HG03103 (cell line): ENCODE data around the gene TSHZ2.
"Not testable (repeated sequence)": the region's sequence is repeated elsewhere in the genome, so short reads cannot be mapped to it uniquely, and the experiment has no call there.

Experiments
- ATAC-seq: cut with Tn5 transposase; IDR thresholded peaks from one replicate; pipeline ENCODE4 v1.9.1; 2021; ENCODE audit warnings: low read depth; ENCODE audit not compliant: unreplicated experiment

The TSHZ2 gene

GRCh38 chr20:52958211-52958610 is 13.9 kb upstream of the TSHZ2 start:
- no peak for ATAC-seq

GRCh38 chr20:52959125-52959524 is 13.0 kb upstream of the TSHZ2 start:
- no peak for ATAC-seq

- no peak for ATAC-seq
Observed at GRCh38 chr20:52962183-52962582, 10.0 kb upstream of the TSHZ2 start.

GRCh38 chr20:52963131-52963530 is 9.0 kb upstream of the TSHZ2 start:
- no peak for ATAC-seq

GRCh38 chr20:52964131-52964530 is 8.0 kb upstream of the TSHZ2 start:
- ATAC-seq: no peak

- ATAC-seq: no peak
Observed at GRCh38 chr20:52965380-52965779, 6.8 kb upstream of the TSHZ2 start.

GRCh38 chr20:52965819-52966218 is 6.3 kb upstream of the TSHZ2 start:
- ATAC-seq: no peak

- ATAC-seq: not testable (repeated sequence)
Observed at GRCh38 chr20:52966543-52966942, 5.6 kb upstream of the TSHZ2 start.

- ATAC-seq: no peak
Observed at GRCh38 chr20:52971498-52972189, 514 bp upstream of the TSHZ2 start.

GRCh38 chr20:52972965-52973819 is 1.0 kb downstream of the TSHZ2 start:
- ATAC-seq: no peak

- no peak for ATAC-seq
Observed at GRCh38 chr20:52974179-52974594, 2.0 kb downstream of the TSHZ2 start.

- ATAC-seq: no peak
Observed at GRCh38 chr20:52975029-52975732, 3.0 kb downstream of the TSHZ2 start.

- no peak for ATAC-seq
Observed at GRCh38 chr20:52975803-52976531, 3.8 kb downstream of the TSHZ2 start.

GRCh38 chr20:52978851-52979250 is 6.7 kb downstream of the TSHZ2 start:
- ATAC-seq: no peak

GRCh38 chr20:52981051-52981450 is 8.9 kb downstream of the TSHZ2 start:
- no peak for ATAC-seq

GRCh38 chr20:52983726-52984450 is 11.7 kb downstream of the TSHZ2 start:
- ATAC-seq: no peak

GRCh38 chr20:52984451-52984810 is 12.3 kb downstream of the TSHZ2 start:
- no peak for ATAC-seq

- no peak for ATAC-seq
Observed at GRCh38 chr20:52985687-52986086, 13.5 kb downstream of the TSHZ2 start.

GRCh38 chr20:52987295-52987694 is 15.1 kb downstream of the TSHZ2 start:
- ATAC-seq: no peak

- no peak for ATAC-seq
Observed at GRCh38 chr20:52991830-52992229, 19.7 kb downstream of the TSHZ2 start.
